Stimulated activated CD8-positive, alpha-beta memory T cell treated with anti-CD3 and anti-CD28 coated beads, Interleukin-4, amount 100 ng/mL, for 1 hour (primary cell): ENCODE measurements around the gene GATA1.

Experiments
- DNase-seq, 2 donors: peaks; one replicate each; pipeline ENCODE4 v3.0.0-alpha.2; 2020; ENCODE audit warnings: low read depth in 2 of 2, low spot score in 1 of 2

Gene GATA1

DNA sequence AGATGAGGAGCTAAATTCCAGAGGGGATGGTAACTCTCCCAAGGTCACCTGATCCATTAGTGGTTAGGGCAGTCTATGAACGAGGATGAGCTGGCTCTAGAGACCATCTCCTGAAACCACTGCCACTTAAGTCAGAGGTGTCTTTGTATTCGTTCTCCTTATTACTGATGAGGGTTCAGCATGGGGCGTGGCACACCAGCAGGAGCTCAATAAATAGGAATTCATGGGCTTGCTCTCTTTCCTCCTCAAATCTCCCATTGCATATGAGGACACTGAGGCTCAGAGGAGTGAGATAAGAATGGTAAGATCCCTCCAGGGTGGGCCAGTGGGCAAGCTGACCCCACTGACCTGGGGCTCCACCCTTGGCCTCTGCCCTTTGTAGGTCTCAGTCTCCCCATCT, 1.7 kb upstream of the GATA1 start:
- no peak for DNase-seq

DNA sequence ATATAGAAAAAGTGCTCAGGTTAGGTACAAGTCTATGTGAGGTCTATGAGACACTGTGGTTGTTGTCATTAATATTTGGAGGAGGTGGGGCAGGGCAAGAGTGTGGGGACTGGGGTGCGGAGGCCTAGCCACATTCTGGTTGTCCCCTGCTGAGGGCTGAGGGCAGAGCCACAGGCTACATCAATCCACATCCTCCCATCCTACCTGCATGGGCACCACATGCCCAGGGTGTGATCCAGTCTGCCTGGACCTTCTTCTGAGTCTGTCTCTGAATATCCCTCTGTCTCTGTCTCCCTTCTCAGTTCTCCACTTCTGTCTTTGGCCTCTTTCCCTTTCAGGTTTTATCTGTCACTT, 1.2 kb upstream of the GATA1 start:
- DNase-seq, result no peak

GRCh38 chrX:48785540-48786214, 713 bp upstream of the GATA1 start:
- no peak for DNase-seq

GRCh38 chrX:48786825-48787504, 575 bp downstream of the GATA1 start:
- no peak for DNase-seq

DNA sequence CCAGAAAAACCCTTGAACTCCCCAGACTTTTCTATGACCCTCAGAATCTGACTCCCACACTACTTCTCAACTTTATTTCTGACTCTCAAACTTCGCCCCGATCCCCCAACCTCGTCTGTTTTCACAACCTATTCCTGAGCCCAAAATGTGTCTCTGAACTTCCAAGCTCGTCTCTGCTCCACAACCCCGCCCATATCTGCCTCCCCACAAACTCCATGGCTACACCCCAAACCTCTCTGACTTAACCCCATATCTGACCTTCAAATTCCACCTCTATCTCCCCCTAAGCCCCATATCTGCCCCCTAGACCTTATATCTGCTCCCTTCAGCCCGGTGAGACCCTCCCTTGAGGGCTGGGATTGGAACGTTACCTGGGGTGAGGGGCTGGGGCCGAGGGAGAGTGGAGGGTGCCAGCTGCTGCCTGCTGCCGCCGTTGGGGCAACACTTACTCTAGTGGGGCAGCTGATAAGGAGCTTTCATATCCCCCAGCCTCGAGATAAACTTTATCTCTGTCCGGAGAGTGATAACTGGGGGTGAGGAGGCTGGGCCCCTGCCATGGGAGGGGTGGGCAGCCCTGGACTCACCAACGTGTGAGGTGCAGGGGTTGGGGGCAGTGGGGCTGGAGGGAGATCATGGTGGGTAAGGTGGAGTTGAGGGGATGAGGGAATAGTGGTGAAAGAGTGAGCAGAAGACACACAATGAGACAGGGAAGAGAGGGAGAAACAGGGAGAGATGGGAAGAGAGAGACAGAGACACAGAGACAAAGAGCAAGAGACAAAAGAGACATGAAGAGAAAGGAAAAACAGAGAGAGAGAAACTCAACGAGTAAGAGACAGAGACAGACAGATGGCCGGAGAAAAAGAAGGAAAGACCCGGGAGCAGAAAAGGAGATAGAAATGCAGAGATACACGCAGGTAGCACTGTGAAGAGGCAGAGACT, 1.4 kb downstream of the GATA1 start:
- no peak for DNase-seq

DNA sequence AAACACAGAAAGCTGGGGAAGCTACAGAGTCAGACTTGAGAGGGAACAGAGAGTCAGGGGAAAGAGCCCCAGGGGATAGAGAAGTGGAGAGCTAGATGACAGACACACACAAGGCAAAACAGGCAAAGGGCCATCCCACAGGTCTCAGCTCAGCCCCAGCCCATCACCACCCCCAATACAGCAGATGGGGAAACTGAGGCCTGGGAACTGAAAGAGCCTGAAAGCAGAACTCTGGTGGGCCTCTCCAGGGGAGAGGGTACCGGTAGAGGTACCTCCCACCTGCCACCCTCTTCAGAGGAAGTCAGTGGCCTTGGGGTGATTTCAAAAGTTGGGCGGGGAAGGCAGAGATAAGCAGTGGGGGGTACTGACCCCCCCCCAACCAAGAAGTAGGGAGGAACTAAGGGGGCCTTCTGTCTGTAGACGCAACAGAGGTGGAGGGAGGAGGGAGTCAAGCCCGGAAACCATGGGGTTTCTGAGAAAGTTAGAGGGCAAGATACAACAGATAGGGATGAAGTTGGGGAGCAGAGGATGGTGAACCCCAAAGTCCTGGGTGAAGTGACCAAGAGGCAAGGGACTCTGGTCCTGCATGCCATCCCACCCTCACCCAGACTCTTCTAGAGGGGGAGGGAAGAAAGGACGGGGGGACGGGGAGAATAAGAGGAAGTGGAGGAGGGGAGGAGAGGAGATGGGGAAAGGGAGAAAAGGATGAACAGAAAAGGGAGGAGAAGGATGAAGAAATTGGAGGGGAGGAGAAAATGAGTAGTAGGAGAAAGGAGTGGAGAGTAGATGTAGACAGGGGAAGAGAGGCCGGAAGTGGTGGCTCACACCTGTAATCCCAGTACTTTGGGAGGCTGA, 3.2 kb downstream of the GATA1 start:
- DNase-seq, result no peak

GRCh38 chrX:48790477-48790876, 4.1 kb downstream of the GATA1 start:
- DNase-seq, result no peak

DNA sequence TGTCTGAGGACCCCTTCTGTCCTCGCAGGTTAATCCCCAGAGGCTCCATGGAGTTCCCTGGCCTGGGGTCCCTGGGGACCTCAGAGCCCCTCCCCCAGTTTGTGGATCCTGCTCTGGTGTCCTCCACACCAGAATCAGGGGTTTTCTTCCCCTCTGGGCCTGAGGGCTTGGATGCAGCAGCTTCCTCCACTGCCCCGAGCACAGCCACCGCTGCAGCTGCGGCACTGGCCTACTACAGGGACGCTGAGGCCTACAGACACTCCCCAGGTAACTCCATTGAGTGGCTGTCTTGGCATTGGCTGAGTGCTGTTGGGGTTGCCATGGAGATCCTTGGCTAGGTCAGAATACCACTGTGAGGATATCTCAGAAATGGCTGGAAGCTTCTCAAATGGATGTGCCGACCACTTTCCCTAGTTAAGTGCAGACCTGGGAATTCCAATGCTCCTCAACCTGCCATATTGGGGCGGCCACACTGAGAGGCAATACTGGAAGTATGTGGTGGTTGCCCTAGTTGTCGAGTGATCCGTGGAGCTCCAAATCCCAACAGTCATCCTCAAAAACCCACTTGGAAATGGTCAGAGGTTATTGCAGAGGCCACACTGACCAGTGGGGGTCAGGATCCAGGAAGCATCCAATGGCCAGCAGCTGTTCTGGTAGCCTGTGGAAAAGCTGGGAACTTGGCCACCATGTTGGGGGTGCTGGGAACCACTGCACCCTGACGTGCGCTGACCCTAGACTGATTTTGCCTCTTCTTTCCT, 4.9 kb downstream of the GATA1 start:
- DNase-seq, result no peak

GRCh38 chrX:48792219-48792618, 5.8 kb downstream of the GATA1 start:
- DNase-seq, result no peak

DNA sequence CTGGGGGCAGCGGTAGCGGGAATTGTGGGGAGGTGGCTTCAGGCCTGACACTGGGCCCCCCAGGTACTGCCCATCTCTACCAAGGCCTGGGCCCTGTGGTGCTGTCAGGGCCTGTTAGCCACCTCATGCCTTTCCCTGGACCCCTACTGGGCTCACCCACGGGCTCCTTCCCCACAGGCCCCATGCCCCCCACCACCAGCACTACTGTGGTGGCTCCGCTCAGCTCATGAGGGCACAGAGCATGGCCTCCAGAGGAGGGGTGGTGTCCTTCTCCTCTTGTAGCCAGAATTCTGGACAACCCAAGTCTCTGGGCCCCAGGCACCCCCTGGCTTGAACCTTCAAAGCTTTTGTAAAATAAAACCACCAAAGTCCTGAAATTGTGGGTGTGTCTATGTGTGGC, 7.5 kb downstream of the GATA1 start:
- DNase-seq, result no peak

- no peak for DNase-seq
Observed at GRCh38 chrX:48794340-48794910, 8.0 kb downstream of the GATA1 start.

GRCh38 chrX:48794911-48795515, 8.6 kb downstream of the GATA1 start:
- no peak for DNase-seq

- no peak for DNase-seq
Observed at GRCh38 chrX:48798318-48798717, 11.9 kb downstream of the GATA1 start.

GRCh38 chrX:48800574-48801279, 14.3 kb downstream of the GATA1 start:
- DNase-seq, result no peak

DNA sequence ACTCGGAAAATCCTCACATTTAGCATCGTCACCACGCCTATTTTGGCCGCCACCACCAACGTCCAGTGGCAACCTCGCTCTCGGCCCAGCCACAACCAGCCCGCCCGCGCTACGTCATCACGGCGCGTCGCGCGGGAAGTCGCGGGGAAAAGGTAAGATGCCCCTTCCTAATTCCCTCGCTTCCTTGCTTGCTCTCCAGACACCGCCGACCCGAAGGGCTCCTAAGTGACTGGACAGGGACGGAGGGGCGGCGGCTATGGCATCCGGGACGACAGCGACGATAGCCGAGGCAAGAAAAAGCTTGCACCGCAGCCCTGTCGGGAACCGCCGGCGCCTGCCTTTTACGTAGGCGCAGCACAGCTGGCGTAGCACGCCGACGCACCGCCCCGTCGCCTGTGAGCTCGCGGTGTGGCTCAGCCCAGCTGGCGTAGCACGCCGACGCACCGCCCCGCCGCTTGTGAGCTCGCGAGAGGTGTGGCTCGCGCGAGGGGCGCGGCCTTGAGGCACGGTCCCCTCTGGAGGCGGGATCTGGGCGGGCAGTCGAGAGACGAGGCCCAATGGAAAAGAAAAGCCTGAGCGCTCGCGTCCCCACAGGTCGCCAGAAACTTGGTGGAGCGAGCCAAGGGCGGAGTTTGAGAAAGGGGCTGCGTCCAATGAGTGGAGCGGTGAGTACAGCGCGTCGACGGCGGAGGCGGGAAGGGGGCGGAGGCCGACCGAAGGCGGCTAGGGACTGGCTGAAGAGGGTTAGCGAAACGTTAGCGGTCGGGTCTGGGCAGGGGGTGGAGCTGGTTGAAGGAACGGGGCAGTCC, 15.1 kb downstream of the GATA1 start, which contains the start of gene HDAC6:
TSS of gene HDAC6 (plus strand) at position 788 of the 809 bp plus-strand sequence. CDS start 626 bp downstream, outside the sequence.
- DNase-seq, result peak; percentile 71 to 84

- DNase-seq, result peak in 1 of 2 donors; percentile 9
Observed at GRCh38 chrX:48802089-48802904, 15.9 kb downstream of the GATA1 start.

- DNase-seq, result no peak
Observed at GRCh38 chrX:48802905-48803200, 16.5 kb downstream of the GATA1 start.
